Sigmoid colon (tissue), 3 donors: ENCODE measurements around the gene MFRP.

ENCODE experiments used
- CTCF ChIP-seq, 4 experiments: fragments of 450-650 bp in 3 of 4; fragments of 200-600 bp in 1 of 4; IDR thresholded peaks; one replicate each; pipeline ENCODE4 v1.5.1; 2016 to 2019; ENCODE audit warnings: antibody characterized with exemption in 4 of 4, mild to moderate bottlenecking in 3 of 4, moderate library complexity in 2 of 4
- POLR2A ChIP-seq, 2 donors: fragments of 450-650 bp; IDR thresholded peaks; one replicate each; pipeline ENCODE4 v1.6.1; 2016; ENCODE audit warnings: antibody characterized with exemption in 2 of 2, mild to moderate bottlenecking in 2 of 2, moderate library complexity in 2 of 2

DNA sequence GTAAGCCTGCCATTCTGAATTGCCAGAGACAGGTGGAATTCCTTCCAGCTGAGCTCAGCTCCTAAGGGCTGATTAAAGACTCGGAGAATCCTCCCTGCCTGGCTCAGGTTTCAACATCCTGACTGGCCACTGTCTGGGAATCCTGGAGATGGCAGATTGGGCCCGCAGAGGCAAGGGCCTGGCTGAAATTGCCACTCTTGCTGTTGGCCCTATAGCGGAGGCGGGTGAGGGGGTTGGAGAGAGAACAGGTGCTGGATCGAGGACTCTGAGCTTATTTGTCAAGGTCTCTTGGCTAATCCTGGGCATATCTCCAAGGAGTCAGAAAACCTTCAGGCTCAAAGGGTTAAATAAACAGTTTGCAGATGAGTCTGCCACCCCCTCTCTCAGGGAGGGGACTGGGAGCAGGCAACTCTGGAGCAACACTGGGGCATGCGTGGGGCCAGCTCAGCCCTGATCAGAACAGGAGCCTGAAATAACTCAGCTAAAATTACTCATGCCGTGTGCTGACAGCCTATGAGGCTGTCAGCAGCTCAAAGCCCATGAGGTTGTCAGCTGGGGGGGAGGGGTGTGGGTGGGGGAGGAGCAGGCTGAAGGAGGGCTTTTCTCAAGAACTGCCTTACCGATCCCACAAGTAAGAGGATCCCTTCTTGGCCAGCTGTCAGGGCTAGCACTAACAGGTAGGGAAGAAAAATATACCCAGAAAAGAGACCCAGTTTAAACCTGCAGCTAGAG, 14.7 kb upstream of the MFRP start:
- no peak for TF ChIP-seq CTCF (IDR thresholded peaks at IDR 0.05)
- TF ChIP-seq POLR2A (IDR thresholded peaks at IDR 0.05): no peak
